ENCODE data around the gene LDB2.

- TF ChIP-seq ZNF384 (IDR thresholded peaks at IDR 0.05) (no peak), FOXA1 (IDR thresholded peaks at IDR 0.05) (no peak)
These were observed 164.9 kb downstream of the LDB2 start for GRCh38 chr4:16733509-16733908.
